Hematopoietic multipotent progenitor cell treated with erythropoietin and hydrocortisone succinate and interleukin-3 and kit ligand, for 6 days (in vitro differentiated cells): ENCODE results near the gene TCP11L2.

Experiments
- DNase-seq: peaks from one replicate; pipeline ENCODE4 v3.0.0-alpha.2; 2015

TCP11L2 gene

DNA sequence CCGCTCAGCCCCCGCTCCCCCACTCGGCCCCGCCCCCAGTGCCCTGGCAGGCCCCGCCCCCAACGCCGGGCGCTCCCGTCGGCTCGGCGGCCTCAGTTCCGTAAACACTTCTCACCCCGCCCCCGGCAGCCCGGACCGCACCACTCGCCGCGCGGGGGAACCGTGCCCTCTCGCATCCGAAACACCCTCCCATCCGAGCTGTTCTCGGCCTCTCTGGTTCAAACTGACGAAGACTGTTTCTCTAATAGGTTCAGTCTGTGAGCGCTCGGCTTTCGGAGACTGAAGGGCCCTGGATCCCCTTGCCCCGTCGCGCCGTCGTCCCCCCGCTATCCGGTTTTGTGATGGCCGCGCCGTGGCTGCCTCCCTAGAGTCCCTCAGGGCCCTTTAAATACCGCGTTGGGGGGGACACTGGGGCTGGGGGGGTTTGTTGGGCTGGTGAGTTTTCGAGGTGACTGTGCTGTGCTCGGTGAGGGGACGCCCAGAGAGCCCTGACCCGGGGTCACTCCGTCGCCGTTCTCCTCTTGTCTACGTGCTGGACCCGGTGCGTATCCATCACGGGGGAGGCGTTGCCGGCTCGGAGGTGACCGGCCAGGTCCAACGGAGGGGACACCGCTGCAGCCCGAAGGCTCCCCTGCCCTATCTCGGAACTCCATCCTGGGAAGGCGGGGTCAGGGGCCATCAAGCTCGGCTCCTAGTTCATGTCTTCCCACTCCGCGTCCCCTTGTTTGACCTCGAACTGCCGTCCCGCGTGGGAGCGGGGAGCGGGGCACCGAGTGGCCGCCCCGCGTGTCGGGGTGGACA lies at the start of gene TCP11L2:
TSS of gene TCP11L2 (plus strand) at position 333 of the 801 bp plus-strand sequence. CDS start 8,343 bp downstream, outside the sequence.
- peak; percentile 92 for DNase-seq

DNA sequence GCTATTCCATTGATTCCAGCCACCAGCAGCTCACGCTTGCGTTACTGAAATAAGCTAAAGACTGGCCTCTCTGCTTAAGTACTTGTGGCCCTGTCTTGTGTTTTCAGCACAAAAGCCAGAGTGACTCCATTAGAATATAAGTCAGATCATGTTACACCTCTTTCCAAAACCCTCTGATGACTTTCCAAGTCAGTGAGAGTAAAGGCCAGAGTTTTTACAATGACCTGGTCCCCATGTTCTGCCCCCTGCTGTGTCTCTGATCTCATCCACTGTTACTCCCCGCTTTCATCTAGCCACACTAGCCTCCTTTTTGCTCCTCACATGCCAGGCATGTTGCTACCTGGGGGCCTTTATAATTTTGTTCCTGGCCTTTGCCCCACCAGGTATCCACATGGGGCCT lies 47.8 kb upstream of the TCP11L2 start:
- no peak for DNase-seq

DNA sequence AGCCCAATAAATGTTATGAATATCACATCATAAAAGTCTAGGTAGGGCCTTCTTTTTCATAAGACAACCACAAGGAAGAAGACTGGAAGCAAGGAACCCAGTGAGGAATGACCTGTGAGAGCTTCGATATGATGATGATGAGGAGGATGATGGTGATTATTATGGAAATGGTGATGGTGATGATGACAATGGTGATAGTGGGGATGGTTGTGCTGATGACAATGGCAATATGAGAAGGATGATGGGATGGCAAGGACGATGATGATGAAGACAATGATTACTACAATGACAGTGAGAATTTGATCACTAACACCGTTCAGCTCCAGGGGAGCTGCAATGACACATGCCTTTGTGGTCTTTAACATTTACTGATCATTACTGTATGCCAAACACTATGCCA lies 47.0 kb upstream of the TCP11L2 start:
- no peak for DNase-seq

DNA sequence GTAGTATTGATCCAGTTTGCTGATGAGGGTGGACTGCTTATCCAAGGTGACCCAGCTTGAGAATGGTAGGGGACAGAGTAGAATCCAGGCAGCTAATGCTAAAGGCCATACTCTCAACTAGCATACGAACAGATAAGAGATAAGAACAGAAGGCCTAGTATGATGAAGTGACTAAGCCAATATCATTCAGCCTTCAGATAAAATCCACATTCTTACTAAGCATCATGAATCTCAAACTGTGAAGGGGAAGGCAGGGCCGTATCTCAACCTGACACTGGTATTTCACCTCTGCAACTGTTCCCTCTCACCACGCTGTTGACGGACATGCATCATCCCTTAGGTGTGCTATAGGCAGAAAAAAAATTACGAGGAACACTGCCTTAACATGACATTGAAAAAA lies 46.6 kb upstream of the TCP11L2 start:
- DNase-seq, result peak; percentile 27

DNA sequence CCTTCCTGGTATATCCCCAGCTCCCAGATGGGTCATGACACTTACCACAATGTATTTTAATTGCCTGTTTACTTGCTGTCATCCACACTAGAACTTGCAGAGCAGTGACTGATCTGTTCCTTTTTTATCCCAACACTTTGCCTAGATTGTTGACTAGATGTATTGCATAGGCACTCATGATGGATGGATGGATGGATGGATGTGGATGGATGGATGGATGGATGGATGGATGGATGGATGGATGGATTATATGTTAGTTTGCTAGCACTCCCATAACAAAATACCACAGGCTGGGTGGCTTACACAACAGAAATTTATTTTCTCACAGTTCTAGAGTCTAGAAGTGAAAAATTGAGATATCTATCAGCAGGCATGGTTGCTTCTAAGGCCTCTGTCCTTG lies 46.0 kb upstream of the TCP11L2 start:
- DNase-seq, result no peak

DNA sequence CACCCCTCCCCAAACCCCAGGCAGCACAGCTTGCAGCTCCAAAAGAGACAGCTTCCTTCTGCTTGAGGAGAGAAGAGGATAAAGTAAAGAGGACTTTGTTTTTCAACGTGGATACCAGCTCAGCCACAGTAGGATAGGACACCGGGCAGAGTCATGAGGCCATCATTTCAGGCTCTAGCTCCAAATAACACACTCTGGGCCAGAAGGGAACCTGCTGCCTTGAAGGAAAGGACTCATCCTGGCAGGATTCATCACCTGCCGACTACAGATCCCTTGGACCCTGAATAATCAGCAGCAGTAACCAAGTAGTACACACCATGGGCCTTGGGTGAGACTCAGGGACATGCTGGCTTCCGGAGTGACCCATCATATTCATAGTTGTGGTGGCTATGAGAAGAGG lies 44.3 kb upstream of the TCP11L2 start:
- no peak for DNase-seq

DNA sequence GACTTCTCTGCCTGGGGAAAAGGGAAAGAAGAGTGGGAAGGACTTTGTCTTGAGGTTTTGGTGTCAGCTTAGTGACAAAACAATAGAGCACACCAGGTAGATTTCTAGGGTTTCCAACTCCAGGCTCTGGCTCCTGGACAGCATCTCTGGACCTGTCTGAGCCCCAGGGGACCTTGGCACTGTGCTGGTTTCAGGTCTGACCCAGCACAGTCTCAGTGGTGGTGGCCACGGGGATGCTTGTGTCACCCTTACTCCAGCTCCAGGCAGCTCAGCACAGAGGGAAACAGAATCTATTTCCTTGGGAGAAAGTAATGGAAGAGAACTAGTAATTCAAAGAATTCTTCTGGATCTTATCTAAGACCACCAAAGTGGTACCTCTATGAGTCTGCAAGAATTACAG lies 43.6 kb upstream of the TCP11L2 start:
- DNase-seq, result no peak

DNA sequence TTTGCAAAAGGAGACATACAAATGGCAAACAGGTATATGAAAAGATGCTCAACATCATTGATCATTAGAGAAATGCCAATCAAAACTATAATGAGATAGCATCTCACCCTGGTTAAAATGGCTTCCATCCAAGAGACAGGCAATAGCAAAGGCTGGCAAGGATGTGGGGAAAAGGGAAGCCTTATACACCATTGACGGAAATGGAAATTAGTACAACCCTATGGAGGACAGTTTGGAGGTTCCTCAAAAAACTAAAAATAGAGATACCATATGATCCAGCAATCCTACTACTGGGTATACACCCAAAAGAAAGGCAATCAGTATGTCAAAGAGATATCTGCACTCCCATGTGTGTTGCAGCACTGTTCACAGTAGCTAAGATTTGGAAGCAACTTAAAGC lies 37.4 kb upstream of the TCP11L2 start:
- DNase-seq, result no peak

DNA sequence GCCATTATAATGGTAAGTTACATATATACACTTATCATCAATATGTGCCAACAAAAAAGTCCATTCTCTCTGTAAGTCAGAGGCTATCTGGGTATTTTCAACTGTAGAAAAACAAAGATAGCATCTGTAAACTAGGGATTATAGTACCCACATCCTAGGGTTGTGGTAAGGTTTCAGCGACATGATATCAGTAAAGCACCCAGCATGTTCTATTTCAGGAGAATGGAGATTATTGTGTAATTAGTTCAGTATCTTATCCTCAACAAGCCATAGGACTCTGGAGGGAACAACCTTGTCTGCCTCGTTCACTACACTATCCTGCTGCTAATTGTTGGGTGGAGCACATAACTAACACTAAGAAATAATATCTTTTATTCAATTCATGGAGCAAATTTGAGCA lies 35.0 kb upstream of the TCP11L2 start:
- peak; percentile 81 for DNase-seq

DNA sequence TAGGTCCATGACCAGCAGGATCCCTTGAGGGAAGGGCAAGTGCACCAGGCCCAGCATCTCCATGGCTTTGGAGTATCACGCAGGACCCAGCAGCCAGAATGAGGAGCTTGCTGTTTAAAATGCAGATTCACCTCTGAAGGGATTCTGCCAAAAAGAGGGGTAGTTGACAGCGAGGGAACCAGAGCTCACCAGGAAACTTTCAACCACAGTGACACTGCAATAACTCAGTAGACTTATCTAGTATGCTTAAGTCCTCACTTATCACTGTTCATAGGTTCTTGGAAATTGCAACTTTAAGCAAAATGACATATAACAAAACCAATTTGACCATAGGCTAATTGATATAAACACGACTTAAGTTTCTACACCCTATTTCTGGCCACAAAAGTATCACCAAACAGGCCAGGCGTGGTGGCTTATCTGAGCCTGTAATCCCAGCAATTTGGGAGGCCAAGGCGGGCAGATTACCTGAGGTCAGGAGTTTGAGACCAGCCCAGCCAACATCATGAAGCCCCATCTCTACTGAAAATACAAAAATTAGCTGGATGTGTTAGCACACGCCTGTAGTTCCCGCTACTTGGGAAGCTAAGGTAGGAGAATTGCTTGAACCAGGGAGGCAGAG lies 33.3 kb upstream of the TCP11L2 start:
- DNase-seq, result peak; percentile 92

DNA sequence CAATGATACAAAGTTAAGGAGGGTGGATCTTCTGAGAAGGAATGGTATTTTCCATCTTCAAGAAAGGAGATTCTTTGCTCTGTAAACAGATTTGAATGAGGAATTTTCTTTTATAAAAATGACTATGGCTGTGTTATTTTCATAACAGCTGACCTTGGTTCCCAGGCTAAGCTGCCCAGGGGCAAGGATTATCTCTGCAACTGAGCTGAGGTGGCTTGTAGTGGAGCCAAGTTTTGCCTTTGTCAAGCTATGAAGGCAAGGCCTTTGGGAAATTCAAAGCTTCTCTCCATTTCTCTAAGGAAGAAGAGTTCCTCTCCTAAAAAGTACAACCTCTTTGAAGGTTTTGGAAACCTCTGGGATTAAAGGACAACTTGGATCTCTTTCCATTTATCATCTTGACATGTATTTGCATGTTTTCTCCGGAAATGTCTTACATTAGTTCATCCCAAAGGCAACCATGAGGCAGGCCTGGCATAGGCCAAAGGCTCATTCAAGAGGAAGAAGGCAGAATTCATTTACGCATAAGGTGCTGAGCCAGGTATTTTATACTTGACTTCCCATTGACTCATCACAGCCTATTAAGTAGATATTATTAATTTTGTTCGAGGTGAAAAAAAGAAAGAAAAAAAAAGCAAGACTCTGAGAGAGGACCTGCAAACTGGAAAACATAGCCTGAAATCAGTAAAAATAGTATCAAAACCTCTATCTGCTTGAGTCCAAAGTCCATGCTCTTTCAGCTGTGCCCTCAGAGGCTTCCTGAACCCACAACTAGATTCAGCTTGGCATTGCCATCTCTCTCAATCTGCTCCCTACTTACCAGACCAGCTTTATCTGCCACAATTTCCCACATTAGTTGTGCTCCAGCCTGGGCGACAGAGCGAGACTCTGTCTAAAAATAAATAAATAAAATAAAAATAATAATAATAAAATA lies 30.7 kb upstream of the TCP11L2 start:
- no peak for DNase-seq

DNA sequence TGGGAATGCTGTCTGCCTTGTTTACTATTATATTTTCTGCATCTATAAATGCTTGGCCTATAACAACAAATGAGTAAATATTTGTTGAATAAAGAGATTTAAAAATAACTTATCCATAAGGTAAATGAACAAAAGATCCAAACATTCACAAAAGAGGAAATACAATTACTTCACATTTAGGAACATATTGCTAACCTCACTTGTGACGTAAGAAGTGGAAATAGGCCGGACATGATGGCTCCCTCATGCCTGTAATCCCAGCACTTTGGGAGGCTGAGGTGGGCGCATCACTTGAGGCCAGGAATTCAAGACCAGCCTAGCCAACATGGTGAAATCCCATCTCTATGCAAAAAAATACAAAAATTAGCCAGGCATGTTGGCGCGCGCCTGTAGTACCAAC lies 29.0 kb upstream of the TCP11L2 start:
- no peak for DNase-seq

DNA sequence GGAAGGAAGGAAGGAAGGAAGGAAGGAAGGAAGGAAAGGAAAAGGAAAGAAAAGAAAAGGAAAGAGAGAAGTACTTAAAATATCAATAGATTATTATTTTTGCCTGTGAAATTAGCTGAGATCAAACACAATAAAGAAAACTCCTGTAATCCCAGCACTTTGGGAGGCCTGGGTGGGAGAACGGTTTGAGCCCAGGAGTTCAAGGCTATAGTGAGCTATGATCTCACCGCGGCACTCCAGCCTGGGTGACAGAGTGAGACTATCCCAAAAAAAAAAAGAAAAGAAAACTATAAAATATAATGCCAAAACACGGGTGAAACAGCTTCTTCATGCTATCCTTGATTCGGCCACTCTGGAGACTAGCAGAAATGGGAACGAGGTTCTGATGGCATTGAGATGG lies 28.5 kb upstream of the TCP11L2 start:
- DNase-seq, result no peak

DNA sequence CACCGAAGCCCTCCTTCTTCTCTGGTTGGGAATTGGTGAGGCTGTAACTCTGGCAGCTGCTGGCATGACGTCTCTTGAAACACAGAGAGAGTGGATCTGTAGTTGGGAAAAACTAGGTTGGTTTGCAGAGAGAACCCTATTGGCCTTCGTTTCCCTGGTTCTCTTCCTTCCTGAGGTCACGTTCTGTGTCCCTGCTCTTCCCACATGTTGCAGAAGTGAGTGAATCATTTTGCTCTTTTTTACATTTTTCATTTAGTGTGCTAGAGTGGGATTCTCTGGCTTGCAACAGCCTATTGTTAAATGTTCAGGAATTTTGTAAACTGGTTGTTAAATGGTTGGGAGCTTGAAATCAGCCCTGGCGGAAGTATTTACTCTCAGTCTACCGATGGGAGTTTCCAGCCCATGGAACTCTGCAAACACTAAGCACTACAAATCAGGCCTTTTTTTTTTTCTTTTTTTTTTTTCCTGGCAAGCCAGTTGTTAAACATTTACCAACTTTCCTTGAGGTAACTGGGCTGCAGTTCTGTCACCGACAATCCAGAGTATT lies 27.9 kb upstream of the TCP11L2 start:
- DNase-seq, result no peak

DNA sequence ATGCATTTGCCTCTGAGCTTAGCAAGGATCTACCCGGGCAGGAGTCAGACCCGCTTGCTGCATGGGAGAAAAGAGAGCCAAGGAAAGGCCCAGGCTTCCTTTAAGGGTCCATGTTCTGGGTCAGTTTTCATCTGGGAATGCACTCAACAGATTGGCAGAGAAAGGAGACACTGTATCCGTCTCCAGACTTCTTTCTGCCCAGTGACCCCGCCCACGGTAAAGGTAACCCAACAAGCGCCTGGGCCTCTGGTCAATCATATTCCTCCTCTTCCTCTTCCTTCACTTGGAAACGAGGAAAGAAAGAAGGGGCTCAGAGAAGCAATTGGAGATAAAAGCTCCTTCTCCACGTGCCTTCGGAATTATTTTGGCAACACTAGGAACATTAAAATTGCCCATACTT lies 27.1 kb upstream of the TCP11L2 start:
- DNase-seq, result no peak

DNA sequence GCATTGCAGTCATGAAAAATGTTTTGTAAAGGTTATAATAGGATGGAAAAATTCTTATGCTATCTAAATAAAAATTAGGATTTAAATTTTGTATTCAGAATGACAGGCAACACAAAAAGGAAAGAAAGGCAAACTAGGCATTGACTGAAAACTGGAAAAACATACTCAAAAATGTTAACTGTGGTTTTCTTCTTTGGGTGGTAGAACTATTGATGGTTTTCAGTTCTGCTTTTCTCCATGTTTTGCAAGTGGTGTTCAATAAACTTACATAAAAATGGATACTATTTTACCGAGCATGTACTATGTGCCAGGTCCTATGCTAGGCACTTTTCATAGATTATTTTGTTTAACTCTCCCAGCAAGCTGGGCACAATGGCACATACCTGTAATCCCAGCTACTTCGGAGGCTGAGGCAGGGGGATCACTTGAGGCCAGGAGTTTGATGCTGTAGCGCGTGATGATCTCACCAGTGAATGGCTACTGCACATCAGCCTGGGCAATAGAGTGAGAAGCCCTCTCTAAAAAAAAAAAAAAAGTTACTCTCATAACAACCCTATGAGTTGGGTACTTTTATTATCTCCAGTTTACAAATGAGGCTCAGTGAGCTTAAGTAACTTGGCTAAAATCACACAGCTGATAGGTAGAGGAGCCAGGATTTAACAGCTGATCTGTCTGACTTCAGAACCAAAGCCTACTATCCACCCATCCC lies 26.3 kb upstream of the TCP11L2 start:
- no peak for DNase-seq

DNA sequence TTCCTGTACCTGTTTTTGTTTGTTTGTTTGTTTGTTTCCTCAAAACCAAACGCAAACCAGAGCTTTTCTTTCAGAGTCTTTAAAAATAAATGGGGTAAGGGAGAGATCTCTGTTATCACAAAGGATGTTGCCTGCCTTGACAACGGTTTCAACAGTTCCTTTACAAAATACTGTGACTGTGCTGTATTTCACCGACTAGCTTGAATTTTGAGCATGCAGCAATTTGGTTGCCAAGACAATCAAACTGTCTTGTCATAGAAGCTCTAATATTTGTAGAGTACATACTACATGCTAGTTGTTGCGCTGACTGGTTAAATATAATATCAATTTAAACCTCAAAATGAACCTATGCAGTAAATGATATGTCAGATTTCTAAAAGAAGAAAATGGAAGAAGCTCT lies 22.4 kb upstream of the TCP11L2 start:
- no peak for DNase-seq

DNA sequence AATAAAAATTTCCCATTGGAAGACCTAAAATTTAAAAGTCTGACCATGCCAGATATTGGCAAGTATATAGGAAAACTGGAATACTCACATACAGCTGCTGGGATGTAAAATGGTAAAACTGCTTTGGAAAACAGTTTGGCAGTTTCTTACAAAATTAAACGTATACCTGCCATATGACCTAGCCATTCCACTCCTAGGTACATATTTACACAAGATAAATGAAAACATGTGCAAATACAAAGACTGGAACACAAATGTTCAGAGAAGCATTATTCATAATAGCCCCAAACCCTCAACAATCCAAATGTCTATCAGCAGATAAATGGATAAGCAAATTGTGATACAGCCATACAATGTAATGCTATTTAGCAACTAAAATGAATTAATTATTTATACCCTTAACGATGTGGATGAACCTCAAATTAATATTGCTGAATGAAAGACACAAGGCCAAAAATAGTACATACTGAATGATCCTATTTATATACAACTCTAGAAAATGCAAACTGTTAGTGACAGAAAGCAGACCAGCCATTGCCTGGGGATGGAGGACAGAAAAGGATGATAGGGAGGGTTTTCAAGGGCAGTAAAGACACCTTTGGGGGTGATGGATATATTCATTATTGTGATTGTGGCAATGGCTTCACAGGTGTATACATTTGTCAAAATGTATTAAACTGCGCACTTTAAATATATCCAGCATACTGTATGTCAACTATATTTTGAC lies 21.3 kb upstream of the TCP11L2 start:
- no peak for DNase-seq

DNA sequence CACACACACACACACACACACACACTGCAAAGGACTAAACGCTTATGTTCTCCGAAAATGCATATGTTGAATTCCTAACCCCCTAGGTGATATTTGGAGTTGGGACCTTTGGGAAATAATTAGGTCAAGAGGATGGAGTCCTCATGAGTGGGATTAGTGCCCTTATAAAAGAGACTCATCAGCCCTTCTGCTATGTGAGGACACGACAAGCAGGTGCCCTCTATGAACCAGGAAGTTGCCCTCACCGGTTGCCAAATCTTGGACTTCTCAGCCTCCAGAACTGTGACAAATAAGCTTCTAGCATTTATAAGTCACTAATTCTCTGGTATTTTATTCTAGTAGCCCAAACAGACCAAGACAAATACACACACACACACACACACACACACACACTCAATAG lies 20.7 kb upstream of the TCP11L2 start:
- no peak for DNase-seq

DNA sequence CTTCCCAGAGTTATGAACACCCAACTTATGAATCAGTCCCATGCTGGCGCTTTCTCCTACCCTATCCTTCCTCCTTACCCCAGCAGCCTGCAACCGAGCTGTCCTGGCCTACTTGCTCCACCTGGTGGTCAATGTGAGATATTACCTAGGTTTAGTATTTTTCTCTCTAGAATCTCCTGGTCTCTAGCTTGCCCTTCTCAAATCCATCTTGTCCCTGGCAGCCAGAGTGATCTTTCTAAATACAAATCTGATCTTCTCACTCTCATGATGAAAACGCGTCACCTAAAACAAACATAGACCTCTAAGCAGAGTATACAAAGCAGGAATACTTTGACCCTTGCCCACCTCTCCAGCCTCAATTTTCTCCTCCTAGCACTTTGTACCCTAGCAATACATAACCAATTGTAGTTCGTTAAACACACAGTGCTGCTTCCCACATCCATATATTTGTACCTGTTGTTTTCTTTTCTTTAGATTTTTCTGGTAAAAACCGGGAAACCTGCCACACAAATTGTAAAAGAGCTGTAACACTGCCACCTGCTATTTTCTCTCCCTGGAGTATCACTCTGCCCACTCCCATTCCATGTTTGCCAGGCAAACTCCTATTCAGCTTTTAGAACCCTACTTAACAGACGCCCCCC lies 20.0 kb upstream of the TCP11L2 start:
- DNase-seq, result peak; percentile 80

DNA sequence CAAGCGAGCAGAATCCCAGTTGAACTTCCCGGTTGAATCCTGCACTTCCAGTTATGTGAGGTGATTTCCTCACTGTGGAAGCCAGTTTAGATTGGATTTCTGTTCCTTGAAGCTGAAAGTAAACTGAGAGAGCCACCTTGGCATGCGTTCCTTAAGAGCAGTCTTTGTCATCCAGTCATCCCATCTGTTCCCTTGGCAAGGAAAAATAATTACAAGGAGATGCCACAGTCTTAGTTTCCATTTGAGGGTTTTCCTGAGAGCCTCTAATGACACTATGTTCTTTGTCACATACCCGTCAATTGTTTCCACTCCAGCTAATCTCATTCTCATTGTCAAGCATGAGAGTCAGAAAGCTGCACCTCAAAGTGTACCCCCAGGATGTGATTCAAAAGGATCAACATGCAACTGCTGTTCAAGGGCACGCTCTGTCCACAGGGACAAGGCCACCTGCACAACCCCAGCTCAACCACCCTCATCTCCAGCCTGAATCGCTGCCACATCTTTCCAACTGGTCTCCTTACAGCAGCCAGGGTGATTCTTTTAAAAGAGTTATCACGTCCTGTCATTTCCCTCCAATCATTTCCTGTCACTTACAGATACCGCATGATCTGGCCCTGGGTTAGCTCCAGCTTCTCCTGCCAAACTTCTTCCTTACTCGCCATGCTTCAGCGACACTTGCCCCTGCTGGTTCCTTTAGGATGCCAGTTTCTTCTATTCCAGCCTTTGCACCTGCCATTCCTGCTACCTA lies 18.0 kb upstream of the TCP11L2 start:
- no peak for DNase-seq
